GM18505 (cell line): ENCODE measurements around the gene CACNA1E.

Experiments used
- ATAC-seq: cut with Tn5 transposase; IDR thresholded peaks from one replicate; pipeline ENCODE4 v1.9.1; 2021; ENCODE audit not compliant: unreplicated experiment
- POLR2A ChIP-seq: IDR thresholded peaks from 4 replicates; pipeline ENCODE4 v1.6.1; 2011; ENCODE audit warnings: borderline replicate concordance; ENCODE audit not compliant: insufficient read depth, insufficient read length; ENCODE audit errors: extremely low read depth

The CACNA1E gene

GRCh38 chr1:181630398-181630797, 147.1 kb downstream of the CACNA1E start:
- no peak for TF ChIP-seq POLR2A
- ATAC-seq, result no peak

GRCh38 chr1:181630838-181631237, 147.5 kb downstream of the CACNA1E start:
- no peak for TF ChIP-seq POLR2A
- ATAC-seq, result no peak

GRCh38 chr1:181632492-181632891, 149.2 kb downstream of the CACNA1E start:
- no peak for TF ChIP-seq POLR2A
- ATAC-seq, result no peak

- no peak for ATAC-seq
Observed at GRCh38 chr1:181632960-181633359, 149.6 kb downstream of the CACNA1E start.

GRCh38 chr1:181635110-181635509, 151.8 kb downstream of the CACNA1E start:
- ATAC-seq, result no peak
- no peak for TF ChIP-seq POLR2A

More at GRCh38 chr1:181632960-181633359, 149.6 kb downstream of the CACNA1E start:
- no peak for TF ChIP-seq POLR2A

- no peak for TF ChIP-seq POLR2A
- ATAC-seq, result no peak
Observed at GRCh38 chr1:181637998-181638397, 154.7 kb downstream of the CACNA1E start.

GRCh38 chr1:181640956-181641355, 157.6 kb downstream of the CACNA1E start:
- TF ChIP-seq POLR2A, result no peak
- no peak for ATAC-seq

- no peak for TF ChIP-seq POLR2A
- ATAC-seq, result no peak
Observed at GRCh38 chr1:181643631-181644030, 160.3 kb downstream of the CACNA1E start.

- no peak for TF ChIP-seq POLR2A
- no peak for ATAC-seq
Observed at GRCh38 chr1:181645171-181645570, 161.9 kb downstream of the CACNA1E start.

GRCh38 chr1:181646710-181647109, 163.4 kb downstream of the CACNA1E start:
- TF ChIP-seq POLR2A, result no peak
- ATAC-seq, result no peak

- TF ChIP-seq POLR2A, result no peak
- ATAC-seq, result no peak
Observed at GRCh38 chr1:181647314-181648035, 164.2 kb downstream of the CACNA1E start.

- ATAC-seq, result no peak
- TF ChIP-seq POLR2A, result no peak
Observed at GRCh38 chr1:181651276-181651675, 168.0 kb downstream of the CACNA1E start.

- ATAC-seq, result no peak
Observed at GRCh38 chr1:181655756-181656155, 172.4 kb downstream of the CACNA1E start.

GRCh38 chr1:181656491-181656890, 173.2 kb downstream of the CACNA1E start:
- no peak for TF ChIP-seq POLR2A
- ATAC-seq, result no peak

More at GRCh38 chr1:181655756-181656155, 172.4 kb downstream of the CACNA1E start:
- no peak for TF ChIP-seq POLR2A
